OCI-LY1 (cell line): ENCODE data around the gene NRP1.

ENCODE experiments used
- H2AFZ ChIP-seq: fragments of 200-600 bp; sonication (generic), shearing (Covaris generic); 2 replicates; pipeline ENCODE4 v1.6.0; 2014; ENCODE audit warnings: antibody characterized with exemption, mild to moderate bottlenecking, low read length
- H3F3A ChIP-seq: fragments of 200-600 bp; sonication (generic), shearing (Covaris generic); 2 replicates; pipeline ENCODE4 v1.6.0; 2014; ENCODE audit warnings: mild to moderate bottlenecking, antibody characterized with exemption, low read length, moderate library complexity; ENCODE audit not compliant: insufficient read depth
- H3K27ac ChIP-seq: fragments of 200-600 bp; sonication (generic); 2 replicates; pipeline ENCODE4 v1.5.1; 2014; ENCODE audit warnings: low read length, mixed run types, mild to moderate bottlenecking, low read depth; ENCODE audit not compliant: poor library complexity, severe bottlenecking
- H3K27me3 ChIP-seq: fragments of 200-600 bp; sonication (generic); 2 replicates; pipeline ENCODE4 v1.6.0; 2014; ENCODE audit warnings: antibody characterized with exemption, mild to moderate bottlenecking, low read length, moderate library complexity; ENCODE audit not compliant: insufficient read depth
- H3K36me3 ChIP-seq: fragments of 200-600 bp; sonication (generic); 2 replicates; pipeline ENCODE4 v1.6.1; 2014; ENCODE audit warnings: mild to moderate bottlenecking, antibody characterized with exemption, low read length, moderate library complexity, mixed read lengths; ENCODE audit not compliant: insufficient read depth
- H3K4me1 ChIP-seq: fragments of 200-600 bp; sonication (generic); 2 replicates; pipeline ENCODE4 v1.5.1; 2014; ENCODE audit warnings: mild to moderate bottlenecking, low read length, moderate library complexity; ENCODE audit not compliant: insufficient read depth, severe bottlenecking
- H3K4me2 ChIP-seq: fragments of 200-600 bp; sonication (generic), shearing (Covaris generic); 2 replicates; pipeline ENCODE4 v1.6.1; 2014; ENCODE audit warnings: low read length
- H3K4me3 ChIP-seq: fragments of 200-600 bp; sonication (generic); 2 replicates; pipeline ENCODE4 v1.5.1; 2014; ENCODE audit warnings: low read length, low read depth, mild to moderate bottlenecking, mixed read lengths; ENCODE audit not compliant: poor library complexity, severe bottlenecking
- H3K79me2 ChIP-seq: fragments of 200-600 bp; shearing (Covaris generic); 2 replicates; pipeline ENCODE4 v1.6.1; 2016; ENCODE audit warnings: mixed run types, low read length, mixed read lengths; ENCODE audit not compliant: insufficient read depth
- H3K9ac ChIP-seq: fragments of 200-600 bp; sonication (generic), shearing (Covaris generic); 2 replicates; pipeline ENCODE4 v1.6.1; 2014; ENCODE audit warnings: mild to moderate bottlenecking, low read length, mixed read lengths
- H3K9me2 ChIP-seq: fragments of 200-600 bp; sonication (generic), shearing (Covaris generic); 2 replicates; pipeline ENCODE4 v1.6.1; 2014; ENCODE audit warnings: low read depth, mild to moderate bottlenecking, low read length, mixed read lengths
- H3K9me3 ChIP-seq: fragments of 200-600 bp; shearing (Covaris generic); 2 replicates; pipeline ENCODE4 v1.6.1; 2014; ENCODE audit warnings: low read length, mixed read lengths
- H4K20me1 ChIP-seq: fragments of 200-600 bp; sonication (generic), shearing (Covaris generic); 2 replicates; pipeline ENCODE4 v1.6.0; 2016; ENCODE audit warnings: mild to moderate bottlenecking, low read length; ENCODE audit not compliant: insufficient read depth
- EZH2 ChIP-seq: fragments of 200-600 bp; sonication (generic), shearing (Covaris generic); IDR thresholded peaks from 2 replicates; pipeline ENCODE4 v1.8.0; 2017; ENCODE audit warnings: borderline replicate concordance, mixed run types, mild to moderate bottlenecking, antibody characterized with exemption, low read length, moderate library complexity, mixed read lengths
- TF ChIP-seq, protein P1 (sequence below): fragments of 200-600 bp; sonication (generic), shearing (Covaris generic); IDR thresholded peaks from 2 replicates; pipeline ENCODE4 v1.5.1; 2017; ENCODE audit warnings: mild to moderate bottlenecking, antibody characterized with exemption, low read length, moderate library complexity, mixed read lengths

The NRP1 gene

DNA sequence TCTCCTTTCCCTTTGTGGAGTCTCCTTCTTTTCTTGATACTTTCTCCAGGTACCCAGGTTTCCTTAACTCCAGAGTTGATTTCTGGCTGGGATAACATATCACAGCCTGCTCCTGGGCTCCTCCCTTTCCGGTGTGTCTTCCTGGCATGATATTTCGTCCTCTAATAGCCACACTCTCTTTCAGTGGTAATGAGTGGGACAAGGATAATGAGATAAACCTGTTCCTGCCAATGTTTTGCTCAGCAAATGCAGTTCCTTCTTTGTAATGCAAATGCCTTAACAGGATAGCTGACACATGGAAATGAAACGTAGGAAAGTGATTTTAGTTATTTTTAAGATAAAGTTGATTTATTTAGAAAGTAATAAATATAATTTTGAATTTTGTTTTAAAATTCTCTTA is 168.6 kb downstream of the NRP1 start:
- H3K4me2 ChIP-seq: no peak overlapping the region
- H3K9me2 ChIP-seq: no peaks in the 10 kb centered on the region

DNA sequence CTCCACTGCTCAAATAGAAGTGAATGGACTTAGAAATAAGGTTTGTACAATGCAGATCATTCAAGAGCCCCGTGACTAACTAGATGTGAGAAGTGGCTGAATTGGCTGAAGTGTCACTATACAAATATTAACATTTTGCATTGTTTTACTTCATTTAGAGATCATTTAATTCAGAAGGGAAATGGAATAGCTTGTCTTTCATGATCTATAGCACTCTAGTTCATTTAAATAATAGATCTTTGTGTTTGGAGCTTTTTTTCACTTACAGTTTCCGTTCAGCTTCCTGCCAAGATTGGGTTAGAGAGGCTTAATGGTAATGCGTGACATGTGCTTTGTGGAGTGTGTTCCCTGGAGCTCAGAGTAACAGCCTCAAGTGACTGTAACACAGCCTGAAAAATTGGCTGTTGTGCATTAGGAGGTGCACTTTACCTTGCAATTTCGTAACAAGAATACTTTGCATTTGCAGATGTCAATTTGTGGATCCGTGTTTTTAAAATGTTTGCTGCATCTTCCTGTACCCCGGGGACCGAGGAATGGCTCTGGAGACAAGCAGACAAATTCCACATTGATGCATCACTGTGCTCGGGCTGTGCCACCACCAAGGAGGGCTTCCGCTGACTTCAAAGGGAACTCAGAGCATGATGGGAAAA is 170.3 kb downstream of the NRP1 start:
- no peak overlapping the region for H2AFZ ChIP-seq
- H4K20me1 ChIP-seq: no peaks in the 10 kb centered on the region
- no peaks in the 10 kb centered on the region for H3K36me3 ChIP-seq
- H3K9me3 ChIP-seq: no peaks in the 10 kb centered on the region
- H3K27me3 ChIP-seq: no peaks in the 10 kb centered on the region
- H3K9ac ChIP-seq: no peak overlapping the region
- H3K79me2 ChIP-seq: no peaks in the 10 kb centered on the region
- H3K9me2 ChIP-seq: no peaks in the 10 kb centered on the region
- no peak overlapping the region for H3K4me2 ChIP-seq
- H3K4me1 ChIP-seq: no peaks in the 10 kb centered on the region
- TF ChIP-seq, protein P1, sequence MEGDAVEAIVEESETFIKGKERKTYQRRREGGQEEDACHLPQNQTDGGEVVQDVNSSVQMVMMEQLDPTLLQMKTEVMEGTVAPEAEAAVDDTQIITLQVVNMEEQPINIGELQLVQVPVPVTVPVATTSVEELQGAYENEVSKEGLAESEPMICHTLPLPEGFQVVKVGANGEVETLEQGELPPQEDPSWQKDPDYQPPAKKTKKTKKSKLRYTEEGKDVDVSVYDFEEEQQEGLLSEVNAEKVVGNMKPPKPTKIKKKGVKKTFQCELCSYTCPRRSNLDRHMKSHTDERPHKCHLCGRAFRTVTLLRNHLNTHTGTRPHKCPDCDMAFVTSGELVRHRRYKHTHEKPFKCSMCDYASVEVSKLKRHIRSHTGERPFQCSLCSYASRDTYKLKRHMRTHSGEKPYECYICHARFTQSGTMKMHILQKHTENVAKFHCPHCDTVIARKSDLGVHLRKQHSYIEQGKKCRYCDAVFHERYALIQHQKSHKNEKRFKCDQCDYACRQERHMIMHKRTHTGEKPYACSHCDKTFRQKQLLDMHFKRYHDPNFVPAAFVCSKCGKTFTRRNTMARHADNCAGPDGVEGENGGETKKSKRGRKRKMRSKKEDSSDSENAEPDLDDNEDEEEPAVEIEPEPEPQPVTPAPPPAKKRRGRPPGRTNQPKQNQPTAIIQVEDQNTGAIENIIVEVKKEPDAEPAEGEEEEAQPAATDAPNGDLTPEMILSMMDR: no peak
- TF ChIP-seq EZH2: no peak
- H3K4me3 ChIP-seq: no peak overlapping the region
- no peaks in the 10 kb centered on the region for H3F3A ChIP-seq
- no peak overlapping the region for H3K27ac ChIP-seq

More for the DNA sequence above, 168.6 kb downstream of the NRP1 start:
- H4K20me1 ChIP-seq: no peaks in the 10 kb centered on the region
- H3K4me3 ChIP-seq: no peak overlapping the region
- H3K9me3 ChIP-seq: no peaks in the 10 kb centered on the region
- H3F3A ChIP-seq: no peaks in the 10 kb centered on the region
- H3K36me3 ChIP-seq: no peaks in the 10 kb centered on the region
- no peak overlapping the region for H3K27ac ChIP-seq
- H3K79me2 ChIP-seq: no peaks in the 10 kb centered on the region
- no peaks in the 10 kb centered on the region for H3K4me1 ChIP-seq
- TF ChIP-seq EZH2: no peak
- TF ChIP-seq, protein P1: no peak
- no peaks in the 10 kb centered on the region for H3K27me3 ChIP-seq
- no peak overlapping the region for H2AFZ ChIP-seq
- no peak overlapping the region for H3K9ac ChIP-seq

GRCh38 chr10:33162248-33162575 is 172.3 kb downstream of the NRP1 start:
- H3F3A ChIP-seq: no peaks in the 10 kb centered on the region
- no peaks in the 10 kb centered on the region for H3K36me3 ChIP-seq
- no peaks in the 10 kb centered on the region for H3K4me1 ChIP-seq
- no peak overlapping the region for H3K4me2 ChIP-seq
- H3K79me2 ChIP-seq: no peaks in the 10 kb centered on the region
- H3K9me2 ChIP-seq: no peaks in the 10 kb centered on the region
- H2AFZ ChIP-seq: no peak overlapping the region
- H3K27ac ChIP-seq: no peak overlapping the region
- no peak overlapping the region for H3K4me3 ChIP-seq
- H4K20me1 ChIP-seq: no peaks in the 10 kb centered on the region
- TF ChIP-seq, protein P1: no peak
- TF ChIP-seq EZH2: no peak
- no peaks in the 10 kb centered on the region for H3K27me3 ChIP-seq
- H3K9me3 ChIP-seq: no peaks in the 10 kb centered on the region
- H3K9ac ChIP-seq: no peak overlapping the region
